Activated naive CD8-positive, alpha-beta T cell treated with anti-CD3 and anti-CD28 coated beads for 36 hours (primary cell): ENCODE measurements around the gene TMEM119. TPM values are rescaled to one million over a fixed set of nuclear protein-coding genes. Genes with fewer than 3 reads are reported as not detected.

Experiments
- DNase-seq: peaks from one replicate; pipeline ENCODE4 v3.0.0; 2021
- H3K27ac Mint-ChIP-seq: one replicate; pipeline ENCODE4 v1.8.0; 2022; ENCODE audit warnings: mild to moderate bottlenecking, moderate library complexity, mixed read lengths
- H3K27me3 Mint-ChIP-seq: one replicate; pipeline ENCODE4 v1.8.0; 2022; ENCODE audit warnings: mild to moderate bottlenecking, mixed read lengths
- H3K36me3 Mint-ChIP-seq: one replicate; pipeline ENCODE4 v1.8.0; 2021; ENCODE audit warnings: mild to moderate bottlenecking, mixed read lengths
- H3K4me1 Mint-ChIP-seq: one replicate; pipeline ENCODE4 v1.8.0; 2021; ENCODE audit warnings: mixed read lengths
- H3K4me3 Mint-ChIP-seq: one replicate; pipeline ENCODE4 v1.8.0; 2022; ENCODE audit warnings: mild to moderate bottlenecking, moderate library complexity, mixed read lengths
- H3K9me3 Mint-ChIP-seq: one replicate; pipeline ENCODE4 v1.8.0; 2022; ENCODE audit warnings: mixed read lengths
- total RNA-seq, 2 experiments: library from RNA; stranded (reverse); gene quantifications; one replicate each; pipeline ENCODE4 v1.2.3, GENCODE V29; 2021

TMEM119 gene
- total RNA-seq, 2 experiments from 2014 or later, result 0.12 TPM; not detected in 1

GRCh38 chr12:108602976-108603704, 5.3 kb upstream of the TMEM119 start:
- Mint-ChIP-seq H3K27me3 (peaks cover 12% of the 10 kb centered on the region), H3K4me1 (peaks cover 3% of the 10 kb centered on the region), H3K4me3 (no peak overlapping the region), H3K9me3 (peaks cover 8% of the 10 kb centered on the region), H3K27ac (no peak overlapping the region), H3K36me3 (peaks cover 5% of the 10 kb centered on the region)
- no peak for DNase-seq

- Mint-ChIP-seq H3K4me3 (no peak overlapping the region), H3K9me3 (peaks cover 8% of the 10 kb centered on the region), H3K27ac (no peak overlapping the region), H3K4me1 (peaks cover 3% of the 10 kb centered on the region), H3K36me3 (peaks cover 5% of the 10 kb centered on the region), H3K27me3 (peaks cover 12% of the 10 kb centered on the region)
- no peak for DNase-seq
Observed at GRCh38 chr12:108602209-108602705, 4.4 kb upstream of the TMEM119 start.

DNA sequence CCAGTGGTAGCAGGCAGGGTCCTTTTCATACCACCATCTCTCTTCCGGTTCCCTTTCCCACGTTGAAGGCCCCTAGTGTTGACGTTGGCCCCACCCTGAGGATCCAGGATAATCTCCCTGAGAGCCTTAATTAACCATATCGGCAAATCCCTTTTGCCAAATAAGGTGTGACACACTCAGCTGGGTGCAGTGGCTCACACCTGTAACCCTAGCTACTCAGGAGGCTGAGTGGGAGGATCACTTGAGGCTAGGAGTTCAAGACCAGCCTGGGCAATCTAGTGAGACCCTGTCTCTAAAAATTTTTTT, 2.8 kb upstream of the TMEM119 start:
- no peak overlapping the region for H3K27ac Mint-ChIP-seq
- H3K4me3 Mint-ChIP-seq, result no peak overlapping the region
- H3K36me3 Mint-ChIP-seq, result peaks cover 4% of the 10 kb centered on the region
- peaks cover 3% of the 10 kb centered on the region for H3K4me1 Mint-ChIP-seq
- H3K27me3 Mint-ChIP-seq, result peaks cover 5% of the 10 kb centered on the region
- no peak for DNase-seq
- peaks cover 4% of the 10 kb centered on the region for H3K9me3 Mint-ChIP-seq

GRCh38 chr12:108599948-108600701, 2.2 kb upstream of the TMEM119 start:
- no peak overlapping the region for H3K4me3 Mint-ChIP-seq
- H3K4me1 Mint-ChIP-seq, result no peaks in the 10 kb centered on the region
- H3K36me3 Mint-ChIP-seq, result no peaks in the 10 kb centered on the region
- H3K9me3 Mint-ChIP-seq, result no peaks in the 10 kb centered on the region
- no peak overlapping the region for H3K27ac Mint-ChIP-seq
- DNase-seq, result no peak
- H3K27me3 Mint-ChIP-seq, result no peaks in the 10 kb centered on the region

- Mint-ChIP-seq H3K27ac (no peak overlapping the region), H3K4me3 (no peak overlapping the region), H3K36me3 (no peaks in the 10 kb centered on the region), H3K4me1 (no peaks in the 10 kb centered on the region), H3K9me3 (no peaks in the 10 kb centered on the region), H3K27me3 (no peaks in the 10 kb centered on the region)
- no peak for DNase-seq
Observed at GRCh38 chr12:108599541-108599940, 1.7 kb upstream of the TMEM119 start.

DNA sequence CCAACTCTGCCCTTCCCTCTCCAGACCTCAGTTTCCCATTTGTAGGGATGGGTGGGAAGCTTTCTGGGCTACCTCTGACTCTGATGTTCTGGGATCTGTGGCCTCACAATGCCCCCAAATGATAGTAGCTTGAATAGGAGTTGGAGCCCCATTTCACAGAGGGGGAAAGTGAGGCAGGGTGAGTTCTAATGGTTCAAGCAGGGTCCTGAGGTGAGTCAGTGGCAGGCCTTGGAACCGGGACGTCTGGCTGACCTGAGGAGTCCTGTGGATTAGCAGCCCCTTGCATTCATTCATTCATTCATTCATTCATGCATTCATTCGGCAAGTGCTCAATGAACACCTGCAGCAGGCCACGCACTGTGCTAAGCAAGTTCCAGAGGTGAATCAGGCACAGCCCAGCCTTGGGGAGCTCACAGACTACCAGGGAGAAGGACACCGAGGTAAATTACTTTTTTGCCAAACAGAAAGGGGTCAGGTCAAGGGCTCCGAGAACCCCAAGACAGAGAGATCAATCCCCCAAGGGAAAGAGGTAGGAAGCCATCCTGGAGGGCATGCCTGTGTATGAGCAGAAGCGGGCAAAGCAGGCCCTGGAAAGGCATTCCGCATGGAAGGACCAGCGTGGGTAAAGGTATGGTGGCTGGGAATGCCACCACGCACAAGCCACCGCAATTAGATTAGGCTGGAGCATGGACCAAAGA, 818 bp upstream of the TMEM119 start:
- no peaks in the 10 kb centered on the region for H3K4me1 Mint-ChIP-seq
- no peaks in the 10 kb centered on the region for H3K9me3 Mint-ChIP-seq
- no peak for DNase-seq
- no peak overlapping the region for H3K27ac Mint-ChIP-seq
- no peak overlapping the region for H3K4me3 Mint-ChIP-seq
- no peaks in the 10 kb centered on the region for H3K27me3 Mint-ChIP-seq
- no peaks in the 10 kb centered on the region for H3K36me3 Mint-ChIP-seq

DNA sequence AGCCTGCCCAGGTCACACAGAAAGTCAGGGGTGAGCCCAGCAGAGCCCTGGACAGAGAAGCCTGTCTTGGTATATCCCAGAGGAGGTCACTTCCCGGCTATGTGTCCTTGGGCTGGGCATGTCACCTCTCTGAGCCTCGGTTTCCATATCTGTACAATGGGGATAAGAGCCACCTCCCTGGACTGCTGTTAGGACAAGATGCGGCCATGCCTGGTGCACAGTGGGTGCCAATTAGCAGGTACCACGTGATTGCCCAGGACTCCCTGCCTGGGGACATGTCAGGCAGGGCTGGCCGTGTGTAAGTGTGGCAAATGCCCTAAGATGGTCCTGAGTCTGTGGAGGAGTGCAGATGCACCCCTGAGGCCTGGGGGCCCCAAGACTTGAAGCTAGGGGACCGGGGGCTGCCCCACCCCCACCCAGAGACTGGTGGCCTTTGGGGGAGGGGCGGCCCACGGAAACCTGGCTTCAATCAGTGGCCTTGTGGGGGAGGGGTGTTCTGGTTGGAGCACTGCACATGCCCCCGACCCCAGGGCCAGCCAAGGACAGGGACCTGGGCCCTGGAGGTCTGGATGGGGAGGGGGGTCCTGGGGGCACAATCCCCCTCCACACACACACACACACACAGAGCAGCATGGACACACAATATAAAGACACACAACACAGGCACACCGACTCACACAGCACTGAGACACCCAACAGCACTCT, 878 bp downstream of the TMEM119 start:
- no peaks in the 10 kb centered on the region for H3K9me3 Mint-ChIP-seq
- no peak for DNase-seq
- H3K4me3 Mint-ChIP-seq, result no peak overlapping the region
- H3K27me3 Mint-ChIP-seq, result no peaks in the 10 kb centered on the region
- H3K4me1 Mint-ChIP-seq, result no peaks in the 10 kb centered on the region
- no peak overlapping the region for H3K27ac Mint-ChIP-seq
- no peaks in the 10 kb centered on the region for H3K36me3 Mint-ChIP-seq

DNA sequence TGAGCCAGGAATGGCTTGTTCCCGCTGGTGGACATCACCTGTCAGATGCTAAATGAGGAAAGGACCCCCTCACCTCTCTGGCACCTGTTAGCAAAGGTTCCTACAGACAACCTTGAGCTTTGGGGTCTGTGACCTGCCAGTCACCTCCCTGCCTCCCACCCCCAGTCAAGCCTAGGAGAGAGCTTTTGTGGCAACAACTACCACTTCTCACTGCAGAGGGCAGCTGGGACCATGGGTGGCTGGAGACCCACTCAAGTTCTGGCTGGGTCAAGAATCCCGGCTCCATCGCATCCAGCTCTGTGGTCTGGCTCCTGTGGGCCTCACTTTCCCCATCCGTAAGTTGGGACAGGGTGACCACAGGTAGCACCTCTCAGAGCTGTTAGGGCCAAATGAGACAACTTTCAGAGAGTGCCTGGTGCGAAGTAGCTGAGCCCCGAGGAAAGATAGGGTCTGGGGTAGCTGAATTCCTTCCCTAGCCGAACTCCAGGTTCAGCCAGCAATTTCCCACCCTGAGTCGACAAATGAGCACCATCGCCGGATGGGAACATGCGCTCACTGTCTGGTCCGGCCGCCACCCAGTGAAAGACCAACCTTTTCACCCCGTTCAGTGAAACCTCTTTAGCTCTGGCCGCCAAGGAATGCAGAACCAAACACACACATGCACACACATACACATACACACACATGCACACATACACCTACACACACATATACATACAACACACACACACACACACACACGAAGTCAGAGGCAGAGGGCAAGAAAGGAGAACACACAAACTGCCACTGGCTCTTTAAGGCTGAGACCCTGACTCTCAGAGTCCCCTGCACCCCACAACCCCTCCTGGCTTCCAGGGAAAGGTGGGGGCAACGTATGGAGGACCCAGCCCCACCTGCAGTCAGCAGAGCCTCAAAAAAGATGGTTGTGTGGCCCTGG, 1.9 kb downstream of the TMEM119 start:
- DNase-seq, result no peak

GRCh38 chr12:108594960-108595710, 2.7 kb downstream of the TMEM119 start:
- H3K9me3 Mint-ChIP-seq, result no peaks in the 10 kb centered on the region
- H3K4me1 Mint-ChIP-seq, result no peaks in the 10 kb centered on the region
- no peak overlapping the region for H3K4me3 Mint-ChIP-seq
- H3K27me3 Mint-ChIP-seq, result no peaks in the 10 kb centered on the region
- no peak overlapping the region for H3K27ac Mint-ChIP-seq
- no peaks in the 10 kb centered on the region for H3K36me3 Mint-ChIP-seq
- DNase-seq, result no peak

More for the DNA sequence above, 1.9 kb downstream of the TMEM119 start:
- H3K36me3 Mint-ChIP-seq, result no peaks in the 10 kb centered on the region
- H3K4me3 Mint-ChIP-seq, result no peak overlapping the region
- no peaks in the 10 kb centered on the region for H3K4me1 Mint-ChIP-seq
- H3K9me3 Mint-ChIP-seq, result no peaks in the 10 kb centered on the region
- no peaks in the 10 kb centered on the region for H3K27me3 Mint-ChIP-seq
- no peak overlapping the region for H3K27ac Mint-ChIP-seq

GRCh38 chr12:108594323-108594903, 3.5 kb downstream of the TMEM119 start:
- DNase-seq, result no peak
- no peak overlapping the region for H3K27ac Mint-ChIP-seq
- no peaks in the 10 kb centered on the region for H3K4me1 Mint-ChIP-seq
- H3K27me3 Mint-ChIP-seq, result no peaks in the 10 kb centered on the region
- no peaks in the 10 kb centered on the region for H3K9me3 Mint-ChIP-seq
- H3K36me3 Mint-ChIP-seq, result no peaks in the 10 kb centered on the region
- H3K4me3 Mint-ChIP-seq, result no peak overlapping the region

- Mint-ChIP-seq H3K9me3 (no peaks in the 10 kb centered on the region), H3K4me1 (no peaks in the 10 kb centered on the region), H3K27me3 (no peaks in the 10 kb centered on the region), H3K36me3 (no peaks in the 10 kb centered on the region), H3K27ac (no peak overlapping the region), H3K4me3 (no peak overlapping the region)
- no peak for DNase-seq
Observed at GRCh38 chr12:108592033-108592909, 5.6 kb downstream of the TMEM119 start.

GRCh38 chr12:108591267-108591980, 6.5 kb downstream of the TMEM119 start:
- Mint-ChIP-seq H3K4me1 (no peaks in the 10 kb centered on the region), H3K27ac (no peak overlapping the region)

More at GRCh38 chr12:108591267-108591980, 6.5 kb downstream of the TMEM119 start:
- Mint-ChIP-seq H3K27me3 (no peaks in the 10 kb centered on the region), H3K9me3 (no peaks in the 10 kb centered on the region), H3K4me3 (no peak overlapping the region), H3K36me3 (no peaks in the 10 kb centered on the region)
- no peak for DNase-seq
